HG02763 (cell line): ENCODE measurements around the gene ZNF556.
"Not testable (repeated sequence)": the region's sequence is repeated elsewhere in the genome, so short reads cannot be mapped to it uniquely, and the experiment has no call there.

Experiments used
- ATAC-seq: cut with Tn5 transposase; IDR thresholded peaks from one replicate; pipeline ENCODE4 v1.9.1; 2021; ENCODE audit warnings: mild to moderate bottlenecking, moderate library complexity; ENCODE audit not compliant: unreplicated experiment

Gene ZNF556

GRCh38 chr19:2903326-2903725 is 36.2 kb downstream of the ZNF556 start:
- not testable (repeated sequence) for ATAC-seq

GRCh38 chr19:2905918-2906519 is 38.9 kb downstream of the ZNF556 start:
- no peak for ATAC-seq

GRCh38 chr19:2906631-2907195 is 39.6 kb downstream of the ZNF556 start:
- ATAC-seq: no peak

GRCh38 chr19:2912306-2912705 is 45.2 kb downstream of the ZNF556 start:
- ATAC-seq: no peak

GRCh38 chr19:2917275-2918184 is 50.4 kb downstream of the ZNF556 start:
- no peak for ATAC-seq

GRCh38 chr19:2922987-2923386 is 55.9 kb downstream of the ZNF556 start:
- ATAC-seq: no peak

GRCh38 chr19:2923510-2923909 is 56.4 kb downstream of the ZNF556 start:
- no peak for ATAC-seq

- ATAC-seq: no peak
These were observed 59.4 kb downstream of the ZNF556 start for GRCh38 chr19:2926341-2927031.

GRCh38 chr19:2927032-2927430 is 59.9 kb downstream of the ZNF556 start:
- no peak for ATAC-seq
